ENCODE data around the gene CHN2. TPM values are rescaled to one million over a fixed set of nuclear protein-coding genes. Genes with fewer than 3 reads are reported as not detected.

The CHN2 gene
- total RNA-seq, 1 experiment from 2014 or later, result not detected

DNA sequence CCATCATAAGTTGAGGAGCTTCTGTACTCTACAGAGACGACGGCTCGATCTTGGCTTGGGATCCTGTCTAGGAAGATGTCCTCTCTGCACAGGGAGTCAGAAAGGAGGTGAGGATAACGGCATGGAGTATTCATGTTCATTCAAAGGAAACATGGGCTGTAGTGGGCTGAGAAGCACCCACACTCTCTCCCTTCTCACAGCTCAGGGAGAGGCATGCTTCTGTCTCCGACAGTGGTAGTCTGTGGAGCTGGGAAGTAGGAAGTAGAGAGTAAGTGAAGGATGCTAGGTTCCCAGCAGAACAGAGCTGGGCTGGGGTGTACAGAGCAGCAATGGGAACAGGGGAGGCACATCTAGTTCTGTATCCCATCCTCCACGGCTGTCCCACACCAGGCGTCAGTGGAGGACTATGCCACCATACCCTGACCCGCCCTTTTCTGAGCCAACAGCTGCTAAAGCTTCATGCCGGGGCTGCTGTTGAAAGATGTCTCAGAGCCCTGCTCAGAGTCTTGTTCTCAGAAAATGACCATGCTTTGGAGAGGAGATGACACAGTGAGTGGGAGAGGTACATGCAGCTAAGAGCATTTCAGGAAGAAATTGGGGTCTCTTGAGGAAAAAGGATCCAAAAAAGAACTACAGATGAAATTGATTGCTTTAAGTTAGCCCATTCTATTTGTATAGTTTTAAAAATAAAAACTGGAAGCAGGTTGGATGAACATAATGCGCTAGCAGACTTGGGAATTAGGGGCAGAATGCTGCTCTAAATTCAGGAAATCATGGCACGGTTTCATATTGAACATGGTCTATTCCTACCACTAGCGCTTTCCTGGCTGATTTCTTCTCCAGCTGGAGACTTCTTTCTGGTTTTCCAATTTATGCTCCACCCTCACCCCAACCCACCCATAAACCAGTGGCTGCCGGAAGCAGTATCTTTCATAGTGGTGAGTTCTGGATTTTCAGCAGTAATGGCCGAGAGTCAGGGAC lies 138.6 kb downstream of the CHN2 start:
- Histone ChIP-seq H3K4me3 (no peak overlapping the region), H3K79me2 (ENCODE audit: low read depth) (no peaks in the 10 kb centered on the region), H3K9me2 (ENCODE audit: insufficient read depth) (no peaks in the 10 kb centered on the region), H3K27ac (no peak overlapping the region), H3K36me3 (ENCODE audit: low read depth) (no peaks in the 10 kb centered on the region), H4K20me1 (ENCODE audit: insufficient read depth) (no peaks in the 10 kb centered on the region), H3K9me3 (ENCODE audit: insufficient read depth, low read depth) (no peaks in the 10 kb centered on the region), H3K27me3 (ENCODE audit: insufficient read depth, low read depth) (peaks cover 28% of the 10 kb centered on the region), H3F3A (ENCODE audit: insufficient read depth, low read depth) (no peaks in the 10 kb centered on the region), H3K4me2 (no peak overlapping the region), H2AFZ (no peak overlapping the region), H3K4me1 (replicated peaks; ENCODE audit: insufficient read depth) (no peaks in the 10 kb centered on the region)
- DNase-seq, result no peak
- intact Hi-C loops (cut with micrococcal nuclease; ENCODE audit: unreplicated experiment), result no loop called here
- no TSS peak for BruUV-seq (replicated peaks)
- ChIA-PET CTCF (no interaction called here), POLR2A (ENCODE audit: unreplicated experiment) (no interaction called here)
- no peak for TF ChIP-seq EZH2 (IDR thresholded peaks at IDR 0.05; ENCODE audit: low read depth)
- TF ChIP-seq, protein P1, sequence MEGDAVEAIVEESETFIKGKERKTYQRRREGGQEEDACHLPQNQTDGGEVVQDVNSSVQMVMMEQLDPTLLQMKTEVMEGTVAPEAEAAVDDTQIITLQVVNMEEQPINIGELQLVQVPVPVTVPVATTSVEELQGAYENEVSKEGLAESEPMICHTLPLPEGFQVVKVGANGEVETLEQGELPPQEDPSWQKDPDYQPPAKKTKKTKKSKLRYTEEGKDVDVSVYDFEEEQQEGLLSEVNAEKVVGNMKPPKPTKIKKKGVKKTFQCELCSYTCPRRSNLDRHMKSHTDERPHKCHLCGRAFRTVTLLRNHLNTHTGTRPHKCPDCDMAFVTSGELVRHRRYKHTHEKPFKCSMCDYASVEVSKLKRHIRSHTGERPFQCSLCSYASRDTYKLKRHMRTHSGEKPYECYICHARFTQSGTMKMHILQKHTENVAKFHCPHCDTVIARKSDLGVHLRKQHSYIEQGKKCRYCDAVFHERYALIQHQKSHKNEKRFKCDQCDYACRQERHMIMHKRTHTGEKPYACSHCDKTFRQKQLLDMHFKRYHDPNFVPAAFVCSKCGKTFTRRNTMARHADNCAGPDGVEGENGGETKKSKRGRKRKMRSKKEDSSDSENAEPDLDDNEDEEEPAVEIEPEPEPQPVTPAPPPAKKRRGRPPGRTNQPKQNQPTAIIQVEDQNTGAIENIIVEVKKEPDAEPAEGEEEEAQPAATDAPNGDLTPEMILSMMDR (conservative IDR thresholded peaks at IDR 0.05), result no peak

DNA sequence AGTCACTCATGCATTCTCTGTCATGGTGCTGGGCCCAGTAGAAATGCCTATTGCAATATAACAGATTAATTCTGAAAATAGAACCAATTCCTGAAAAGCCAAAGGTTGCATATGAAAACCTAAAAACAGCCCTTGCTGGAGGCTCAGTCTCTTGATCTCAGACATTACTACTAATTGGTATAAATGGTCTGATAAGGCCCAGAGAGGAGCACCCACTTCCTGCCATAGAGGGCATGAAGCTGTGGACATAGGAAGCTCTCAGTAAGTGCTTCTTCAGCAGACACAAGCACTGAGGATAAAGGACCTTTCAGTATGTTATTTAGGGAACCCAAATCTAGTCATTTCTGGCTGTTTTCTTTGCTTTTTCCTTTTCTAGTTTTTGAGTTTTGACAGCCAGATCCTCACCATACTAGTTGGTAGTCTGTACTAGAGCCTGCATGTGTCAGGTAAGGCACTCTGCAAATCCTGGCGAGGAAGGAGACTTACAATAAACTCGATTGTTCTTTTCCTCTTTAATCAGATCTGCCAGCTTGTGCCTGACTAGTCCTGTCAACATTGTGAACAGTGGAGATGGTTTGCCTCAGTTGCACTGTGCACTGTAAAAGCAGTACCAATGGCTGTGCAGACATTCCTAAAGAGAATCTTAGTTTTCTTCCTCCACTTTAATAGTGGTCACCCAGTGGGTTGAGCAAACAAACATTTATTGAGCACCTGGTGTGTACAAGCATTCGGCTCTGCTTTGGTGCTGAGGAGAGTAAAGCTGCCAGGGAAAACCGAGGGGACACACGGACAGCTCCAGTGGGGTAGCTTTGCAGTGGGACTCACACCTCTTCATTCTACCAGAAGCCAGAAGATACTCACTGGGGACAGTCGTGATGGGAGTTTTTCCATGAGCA lies 140.9 kb downstream of the CHN2 start:
- H3K36me3 ChIP-seq (ENCODE audit: low read depth), result no peaks in the 10 kb centered on the region
- no peak overlapping the region for H3K27ac ChIP-seq
- peaks cover 19% of the 10 kb centered on the region for H3K27me3 ChIP-seq (ENCODE audit: insufficient read depth, low read depth)
- ChIA-PET CTCF (no interaction called here), POLR2A (ENCODE audit: unreplicated experiment) (no interaction called here)
- BruUV-seq (replicated peaks), result no TSS peak
- no peak for TF ChIP-seq EZH2 (IDR thresholded peaks at IDR 0.05; ENCODE audit: low read depth)
- TF ChIP-seq, protein P1 (conservative IDR thresholded peaks at IDR 0.05), result no peak
- no peak overlapping the region for H2AFZ ChIP-seq
- H4K20me1 ChIP-seq (ENCODE audit: insufficient read depth), result no peaks in the 10 kb centered on the region
- intact Hi-C loops (cut with micrococcal nuclease; ENCODE audit: unreplicated experiment), result no loop called here
- DNase-seq, result no peak
- no peaks in the 10 kb centered on the region for H3K4me1 ChIP-seq (replicated peaks; ENCODE audit: insufficient read depth)
- H3K9me2 ChIP-seq (ENCODE audit: insufficient read depth), result no peaks in the 10 kb centered on the region
- no peaks in the 10 kb centered on the region for H3K79me2 ChIP-seq (ENCODE audit: low read depth)
- H3K9me3 ChIP-seq (ENCODE audit: insufficient read depth, low read depth), result no peaks in the 10 kb centered on the region
- no peak overlapping the region for H3K4me2 ChIP-seq
- no peak overlapping the region for H3K4me3 ChIP-seq
- no peaks in the 10 kb centered on the region for H3F3A ChIP-seq (ENCODE audit: insufficient read depth, low read depth)

DNA sequence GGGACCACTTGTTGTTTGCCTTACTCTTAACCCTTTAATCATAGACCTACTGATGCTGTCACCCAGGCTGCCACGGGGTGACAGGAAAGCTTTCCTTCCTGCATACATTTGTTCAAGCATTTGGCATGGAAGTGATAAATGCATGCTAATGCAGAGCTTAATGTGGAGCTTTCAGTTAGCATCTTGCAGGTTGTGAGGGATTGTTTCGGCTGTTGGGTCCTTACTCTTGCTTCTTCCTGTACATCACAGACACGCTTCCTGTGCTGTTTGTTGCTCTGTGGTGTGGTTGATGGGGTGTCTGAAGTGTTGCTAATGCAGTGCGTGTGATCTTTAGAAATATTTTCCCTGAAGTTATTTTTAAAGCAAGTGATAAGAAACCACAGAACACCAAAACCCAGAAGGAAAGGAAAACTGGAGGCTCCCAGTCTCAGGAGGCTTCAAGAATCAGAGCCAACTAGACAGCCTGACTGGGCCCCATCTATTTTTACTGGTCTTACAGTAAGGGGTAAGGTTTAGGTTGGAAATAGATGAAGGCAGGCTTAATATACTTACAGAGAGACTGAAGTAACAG lies 143.1 kb downstream of the CHN2 start:
- no peak for DNase-seq
- intact Hi-C loops (cut with micrococcal nuclease; ENCODE audit: unreplicated experiment), result no loop called here
- H3K27ac ChIP-seq, result no peak overlapping the region
- no peaks in the 10 kb centered on the region for H4K20me1 ChIP-seq (ENCODE audit: insufficient read depth)
- H2AFZ ChIP-seq, result no peak overlapping the region
- CTCF ChIA-PET, result no interaction called here
- no peak for TF ChIP-seq EZH2 (IDR thresholded peaks at IDR 0.05; ENCODE audit: low read depth)
- TF ChIP-seq, protein P1 (conservative IDR thresholded peaks at IDR 0.05), result no peak
- H3K36me3 ChIP-seq (ENCODE audit: low read depth), result no peaks in the 10 kb centered on the region
- no peaks in the 10 kb centered on the region for H3K9me3 ChIP-seq (ENCODE audit: insufficient read depth, low read depth)
- H3K4me1 ChIP-seq (replicated peaks; ENCODE audit: insufficient read depth), result 0 out of 2 replicates have a peak, but pooled peaks cover 5% of the 10 kb centered on the region
- POLR2A ChIA-PET (ENCODE audit: unreplicated experiment), result no interaction called here
- peaks cover 14% of the 10 kb centered on the region for H3K27me3 ChIP-seq (ENCODE audit: insufficient read depth, low read depth)
- no peaks in the 10 kb centered on the region for H3K79me2 ChIP-seq (ENCODE audit: low read depth)
- BruUV-seq (replicated peaks), result no TSS peak
- no peak overlapping the region for H3K4me3 ChIP-seq
- no peak overlapping the region for H3K4me2 ChIP-seq
- H3K9me2 ChIP-seq (ENCODE audit: insufficient read depth), result no peaks in the 10 kb centered on the region
- no peaks in the 10 kb centered on the region for H3F3A ChIP-seq (ENCODE audit: insufficient read depth, low read depth)

Measured in PC-9 (cell line).